Measurements from ENCODE around the gene PRIMPOL.
A peak's percentile ranks its signal among the peaks of the same experiment; 100 is the strongest.
"Not testable (repeated sequence)": the region's sequence is repeated elsewhere in the genome, so short reads cannot be mapped to it uniquely, and the experiment has no call there.

Gene PRIMPOL

DNA sequence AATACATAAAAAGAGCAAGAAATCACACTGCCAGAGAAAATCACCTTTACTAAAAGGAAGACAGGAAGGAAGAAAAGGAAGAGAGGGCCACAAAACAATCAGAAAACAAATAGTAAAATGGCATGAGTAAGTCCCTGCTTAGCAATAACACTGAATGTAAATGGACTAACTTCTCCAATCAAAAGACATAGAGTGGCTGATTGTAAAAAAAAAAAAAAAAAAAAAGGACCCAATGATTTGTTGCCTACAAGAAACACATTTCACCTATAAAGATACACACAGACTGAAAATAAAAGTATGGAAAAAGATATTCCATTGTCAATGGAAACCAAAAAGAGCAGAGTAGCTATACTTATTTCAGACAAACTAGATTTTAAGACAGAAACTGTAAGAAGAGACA, 71.7 kb downstream of the PRIMPOL start:
- no peak for DNase-seq

DNA sequence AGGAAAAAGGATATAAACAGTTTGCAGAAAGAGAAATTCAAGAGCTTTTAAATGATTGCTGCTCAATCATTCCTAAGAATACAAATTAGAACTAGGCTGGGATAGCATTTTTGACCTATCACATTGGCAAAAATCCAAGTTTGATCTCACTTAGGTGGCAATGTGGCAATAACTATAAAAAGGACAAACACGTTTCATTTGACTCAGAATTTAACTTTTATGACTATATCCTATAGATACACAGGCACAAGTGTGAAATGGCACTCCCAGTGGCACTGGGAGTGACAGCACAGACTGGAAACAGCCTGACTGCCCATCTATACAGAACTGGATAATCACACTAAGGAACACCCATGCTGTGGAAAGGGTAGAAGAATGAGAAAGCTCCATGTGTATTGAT, 73.3 kb downstream of the PRIMPOL start:
- no peak for DNase-seq

DNA sequence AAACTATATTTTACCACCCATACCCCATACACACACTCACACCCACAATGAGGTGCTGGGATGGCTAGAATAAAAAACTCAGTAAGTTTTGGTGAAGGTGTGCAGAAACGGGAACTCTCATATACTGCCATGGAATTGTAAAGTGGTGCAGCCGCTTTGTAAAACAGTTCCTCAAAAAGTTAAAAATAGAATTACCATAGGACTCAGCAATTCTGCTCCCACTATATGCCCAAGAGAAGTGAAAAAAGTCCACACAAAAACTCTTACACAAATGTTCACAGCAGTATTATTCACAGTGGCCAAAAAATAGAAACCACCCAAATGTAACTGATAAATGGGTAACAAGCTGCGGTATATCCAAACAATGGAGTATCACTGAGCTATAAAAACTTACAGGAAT, 77.9 kb downstream of the PRIMPOL start:
- no peak for DNase-seq

DNA sequence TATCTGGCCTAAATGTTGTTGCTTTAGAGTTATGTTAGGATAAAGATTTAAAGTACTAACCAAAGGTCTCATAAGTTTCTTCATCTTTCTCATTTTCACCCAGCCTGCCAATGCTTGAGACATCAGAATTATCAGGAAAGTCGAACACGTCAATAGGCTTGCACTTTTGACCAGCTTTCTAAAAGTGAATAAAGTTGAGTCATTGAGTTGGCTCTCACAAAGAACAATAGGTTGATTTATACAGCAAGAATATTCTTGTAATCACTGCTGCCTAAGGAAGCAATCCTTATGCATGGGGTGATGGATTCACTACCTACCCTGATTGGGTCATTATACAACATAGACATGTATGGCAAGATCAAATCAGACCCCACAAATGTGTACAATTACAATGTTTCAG, 79.3 kb downstream of the PRIMPOL start:
- no peak for DNase-seq

DNA sequence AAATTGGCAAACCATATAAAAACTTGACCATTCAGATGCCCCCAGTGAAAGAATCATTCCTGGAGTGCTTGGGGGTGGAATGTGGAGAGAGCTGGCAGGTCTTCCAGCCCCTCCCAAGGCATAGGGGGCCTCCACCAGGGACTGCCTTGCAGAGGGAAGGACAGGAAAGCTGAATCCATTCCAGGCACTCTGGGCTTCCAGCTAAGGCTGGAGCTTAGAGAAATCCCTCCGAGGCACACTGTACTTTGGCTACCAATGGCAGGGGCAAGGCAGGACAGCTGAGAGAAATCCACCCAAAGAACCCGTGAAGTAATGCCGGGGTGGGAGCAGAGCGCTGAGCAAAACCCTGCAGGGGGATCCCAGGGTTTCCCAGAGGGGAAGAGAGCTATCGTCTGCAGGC, 80.4 kb downstream of the PRIMPOL start:
- no peak for DNase-seq

DNA sequence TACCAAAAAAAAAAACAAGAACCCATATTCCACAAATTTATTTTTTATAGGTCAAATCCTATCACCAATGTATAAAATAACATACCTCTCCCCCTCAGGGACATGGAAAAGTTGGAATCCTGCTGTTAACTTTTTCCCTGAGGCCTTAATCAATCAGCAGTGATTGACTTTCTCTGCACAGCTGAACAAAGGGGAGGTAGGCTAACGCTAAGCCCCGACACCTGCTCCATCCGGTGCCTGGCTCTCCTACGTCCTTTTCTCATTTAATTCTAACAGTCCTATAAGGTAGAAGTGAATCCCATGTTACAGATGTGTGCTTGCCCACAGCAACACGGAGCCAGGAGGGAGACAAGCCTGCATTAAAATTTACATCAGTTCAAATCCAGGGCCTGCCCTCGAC, 81.5 kb downstream of the PRIMPOL start:
- no peak for DNase-seq

DNA sequence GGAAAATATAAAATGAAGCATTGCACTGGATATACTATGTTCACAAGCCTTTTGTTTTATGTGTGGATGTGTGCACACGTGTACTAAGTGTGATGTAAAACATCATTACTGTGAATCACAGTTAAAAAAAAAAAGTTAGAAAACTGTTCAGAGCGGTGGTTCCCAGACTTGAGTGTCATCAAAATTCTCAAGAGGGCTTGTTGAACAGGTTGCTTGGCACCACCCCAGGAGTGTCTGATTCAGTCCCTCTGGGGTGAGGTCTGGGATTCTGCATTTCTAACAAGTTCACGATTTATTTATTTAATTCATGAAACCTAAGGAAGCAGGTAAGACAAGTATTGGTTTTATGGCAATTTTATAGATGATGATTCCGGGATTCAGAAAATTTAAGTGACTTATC, 82.6 kb downstream of the PRIMPOL start:
- DNase-seq: no peak

DNA sequence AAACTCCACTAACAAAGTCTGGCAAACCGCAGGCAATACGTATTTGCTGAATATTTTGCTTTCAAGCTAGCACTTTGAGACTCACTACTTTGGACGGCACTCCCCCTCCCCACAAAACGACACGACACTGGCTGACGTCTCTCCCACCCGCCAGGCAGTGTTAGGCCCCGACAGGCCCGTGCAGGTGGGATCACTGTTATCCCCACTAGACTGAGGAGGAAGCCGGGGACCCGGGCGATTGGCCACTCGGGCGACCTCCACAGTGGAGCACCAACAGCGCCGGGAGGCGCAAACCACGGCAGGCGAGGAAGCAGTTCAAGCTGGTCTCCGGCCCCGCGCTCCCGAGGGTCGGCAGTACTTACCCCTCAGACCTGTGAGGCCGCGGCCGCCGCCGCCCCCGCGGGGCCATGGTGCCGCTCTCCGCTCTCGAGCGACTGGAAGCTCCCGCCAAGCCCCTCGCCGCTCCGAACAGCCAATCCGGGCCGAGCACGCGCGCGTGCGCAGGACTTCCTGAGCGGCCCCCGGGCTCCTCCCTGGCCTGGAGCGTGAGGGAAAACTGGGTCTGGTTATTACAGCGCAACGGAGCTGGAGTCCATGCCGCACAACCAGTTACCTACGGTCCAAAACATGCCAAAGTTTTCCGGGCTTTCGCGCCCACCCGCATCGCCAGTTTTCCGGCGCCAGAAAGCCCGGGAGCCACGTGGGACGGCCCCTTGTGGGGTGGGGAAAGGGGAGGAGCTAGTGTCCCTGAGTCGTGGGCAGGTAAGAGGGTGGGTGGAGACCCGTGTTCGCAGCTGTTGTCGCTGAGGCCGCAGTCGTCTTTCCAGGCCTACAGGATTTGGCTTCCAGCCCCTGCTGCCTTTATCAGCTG, 84.4 kb downstream of the PRIMPOL start, which contains the start of gene CENPU:
Gene CENPU, minus strand, starts transcription at position 443 of the 871 bp plus-strand sequence. Its CDS starts 34 bp downstream, at position 409.
- peak; percentile 97 for DNase-seq

DNA sequence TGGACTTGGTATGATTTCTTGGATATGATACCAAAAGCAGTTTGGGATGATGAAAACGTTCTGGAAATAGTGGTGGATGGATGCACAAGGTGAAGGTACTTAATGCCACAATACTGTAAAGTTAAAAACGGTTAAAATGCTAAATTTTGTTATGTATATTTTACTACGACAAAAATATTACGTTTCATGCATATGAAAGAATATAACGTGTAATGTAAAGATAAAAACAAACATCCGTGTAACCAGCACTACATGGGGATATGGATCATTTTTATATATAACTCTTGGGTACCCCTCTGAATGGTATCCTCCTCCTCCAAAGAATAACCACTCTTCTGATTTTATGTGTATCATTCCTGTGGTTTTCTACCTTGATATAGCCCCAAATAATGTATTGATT, 85.2 kb downstream of the PRIMPOL start:
- DNase-seq: no peak

DNA sequence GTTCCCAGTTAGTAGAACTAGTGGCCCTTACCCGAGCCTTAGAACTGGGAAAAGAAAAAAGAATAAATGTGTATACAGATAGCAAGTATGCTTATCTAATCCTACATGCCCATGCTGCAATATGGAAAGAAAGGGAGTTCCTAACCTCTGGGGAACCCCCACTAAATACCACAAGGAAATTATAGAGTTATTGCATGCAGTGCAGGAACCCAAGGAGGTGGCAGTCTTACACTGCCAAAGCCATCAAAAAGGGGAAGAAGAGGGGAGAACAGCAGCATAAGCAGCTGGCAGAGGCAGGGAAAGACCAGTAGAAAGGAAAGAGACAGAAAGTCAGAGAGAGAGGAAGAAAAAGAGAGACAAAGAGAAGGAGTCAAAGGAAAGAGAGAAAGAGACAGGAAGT, 90.0 kb downstream of the PRIMPOL start:
- not testable (repeated sequence) for DNase-seq

DNA sequence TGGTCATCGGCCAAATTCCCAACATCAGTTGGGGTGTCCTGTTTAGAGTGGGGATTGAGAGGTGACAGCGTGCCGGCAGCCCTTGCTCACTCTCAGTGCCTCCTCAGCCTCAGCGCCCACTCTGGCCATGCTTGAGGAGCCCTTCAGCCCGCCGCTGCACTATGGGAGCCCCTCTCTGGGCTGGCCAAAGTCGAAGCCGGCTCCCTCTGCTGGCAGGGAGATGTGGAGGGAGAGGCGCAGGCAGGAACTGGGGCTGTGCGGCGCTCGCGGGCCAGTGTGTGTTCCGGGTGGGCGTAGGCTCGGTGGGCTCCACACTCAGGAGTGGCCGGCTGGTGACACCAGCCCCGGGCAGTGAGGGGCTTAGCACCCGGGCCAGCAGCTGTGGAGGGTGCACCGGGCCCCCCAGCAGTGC, 91.4 kb downstream of the PRIMPOL start:
- no peak for DNase-seq

DNA sequence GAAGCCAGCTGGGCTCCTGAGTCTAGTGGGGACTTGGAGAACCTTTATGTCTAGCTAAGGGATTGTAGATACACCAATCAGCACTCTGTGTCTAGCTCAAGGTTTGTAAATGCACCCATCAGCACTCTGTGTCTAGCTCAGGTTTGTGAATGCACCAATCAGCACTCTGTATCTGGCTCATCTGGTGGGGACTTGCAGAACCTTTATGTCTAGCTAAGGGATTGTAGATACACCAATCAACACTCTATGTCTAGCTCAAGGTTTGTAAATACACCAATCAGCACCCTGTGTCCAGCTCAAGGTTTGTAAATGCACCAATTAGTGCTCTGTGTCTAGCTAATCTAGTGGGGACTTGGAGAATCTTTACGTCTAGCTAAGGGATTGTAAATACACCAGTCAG, 92.1 kb downstream of the PRIMPOL start:
- DNase-seq: not testable (repeated sequence)

DNA sequence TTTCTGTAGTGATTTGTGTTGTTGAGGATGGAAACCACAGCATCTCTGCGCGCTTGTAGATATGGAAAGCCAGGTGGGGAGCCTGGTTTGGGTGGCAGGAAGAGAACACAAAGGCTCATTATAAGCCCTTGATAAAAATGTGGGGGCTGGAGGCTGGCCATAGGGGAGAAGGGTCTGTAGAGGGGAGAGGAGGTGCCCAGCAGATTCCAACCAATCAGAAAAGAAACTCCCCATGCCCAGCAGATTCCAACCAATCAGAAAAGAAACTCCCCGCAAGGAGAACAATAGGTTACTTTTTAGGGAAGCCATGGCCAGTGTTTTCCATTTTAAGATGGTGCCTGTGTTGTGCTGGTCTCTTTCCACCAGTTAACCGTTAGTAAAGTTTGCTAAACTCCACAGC, 94.1 kb downstream of the PRIMPOL start:
- no peak for DNase-seq

DNA sequence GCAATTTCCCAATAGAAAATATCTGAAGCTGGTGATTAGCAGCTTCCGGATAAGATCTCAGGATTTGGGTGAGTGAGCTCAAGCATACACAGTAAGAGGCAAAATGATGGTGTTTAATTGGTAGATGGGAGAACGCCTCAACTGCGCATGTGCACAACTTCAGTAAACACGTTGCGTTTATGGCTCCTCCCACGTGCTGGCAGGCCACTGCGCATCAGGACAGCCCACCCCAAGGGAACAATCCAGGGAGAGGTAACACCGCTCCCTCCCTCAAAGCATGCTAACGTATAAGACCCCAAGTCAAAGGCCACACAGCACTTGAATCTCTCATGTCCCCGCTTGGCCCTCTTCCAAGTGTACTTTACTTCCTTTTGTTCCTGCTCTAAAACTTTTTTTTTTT, 94.7 kb downstream of the PRIMPOL start:
- DNase-seq: no peak

Measured in CD4-positive, alpha-beta T cell treated with Interleukin-10 for 1 hour (primary cell).